ENCODE data around the gene CACNA1C.

The CACNA1C gene

GRCh38 chr12:2052826-2053678, at the start of gene CACNA1C:
Gene CACNA1C, plus strand, starts transcription at chr12:2052987. Its CDS starts 576 bp downstream, at chr12:2053563.
- FAIRE-seq (no peak), DNase-seq (ENCODE audit: insufficient read length, low spot score) (peak; percentile 51)

GRCh38 chr12:2003676-2004112, 49.1 kb upstream of the CACNA1C start:
- DNase-seq (ENCODE audit: insufficient read length, low spot score) (no peak), FAIRE-seq (peak; percentile 33)

- DNase-seq (ENCODE audit: insufficient read length, low spot score) = peak; percentile 78
- FAIRE-seq = peak; percentile 99
These were observed 48.5 kb upstream of the CACNA1C start, which contains the start of gene DCP1B for GRCh38 chr12:2004113-2004929. Gene DCP1B, minus strand, starts transcription at chr12:2004457. Its CDS starts 26 bp downstream, at chr12:2004431.

GRCh38 chr12:2008677-2009076, 44.1 kb upstream of the CACNA1C start:
- FAIRE-seq (no peak), DNase-seq (ENCODE audit: insufficient read length, low spot score) (no peak)

- no peak for DNase-seq (ENCODE audit: insufficient read length, low spot score)
- no peak for FAIRE-seq
These were observed 43.2 kb upstream of the CACNA1C start for GRCh38 chr12:2009623-2010022.

GRCh38 chr12:2011643-2012607, 40.9 kb upstream of the CACNA1C start:
- no peak for DNase-seq (ENCODE audit: insufficient read length, low spot score)
- no peak for FAIRE-seq

GRCh38 chr12:2013086-2013485, 39.7 kb upstream of the CACNA1C start:
- FAIRE-seq = no peak
- no peak for DNase-seq (ENCODE audit: insufficient read length, low spot score)

GRCh38 chr12:2013527-2014223, 39.1 kb upstream of the CACNA1C start:
- FAIRE-seq (no peak), DNase-seq (ENCODE audit: insufficient read length, low spot score) (no peak)

GRCh38 chr12:2014231-2014630, 38.6 kb upstream of the CACNA1C start:
- DNase-seq (ENCODE audit: insufficient read length, low spot score) = no peak
- no peak for FAIRE-seq

GRCh38 chr12:2016862-2017545, 35.8 kb upstream of the CACNA1C start:
- FAIRE-seq = no peak

GRCh38 chr12:2017546-2018337, 35.0 kb upstream of the CACNA1C start:
- FAIRE-seq (no peak), DNase-seq (ENCODE audit: insufficient read length, low spot score) (no peak)

More at GRCh38 chr12:2016862-2017545, 35.8 kb upstream of the CACNA1C start:
- no peak for DNase-seq (ENCODE audit: insufficient read length, low spot score)

GRCh38 chr12:2018391-2018790, 34.4 kb upstream of the CACNA1C start:
- FAIRE-seq (no peak), DNase-seq (ENCODE audit: insufficient read length, low spot score) (no peak)

- FAIRE-seq = no peak
These were observed 33.7 kb upstream of the CACNA1C start for GRCh38 chr12:2019126-2019525.

GRCh38 chr12:2020511-2020910, 32.3 kb upstream of the CACNA1C start:
- no peak for FAIRE-seq

More at GRCh38 chr12:2019126-2019525, 33.7 kb upstream of the CACNA1C start:
- DNase-seq (ENCODE audit: insufficient read length, low spot score) = no peak

GRCh38 chr12:2023365-2023764, 29.4 kb upstream of the CACNA1C start:
- FAIRE-seq (no peak), DNase-seq (ENCODE audit: insufficient read length, low spot score) (no peak)

More at GRCh38 chr12:2020511-2020910, 32.3 kb upstream of the CACNA1C start:
- DNase-seq (ENCODE audit: insufficient read length, low spot score) = no peak

GRCh38 chr12:2027351-2027750, 25.4 kb upstream of the CACNA1C start:
- no peak for FAIRE-seq
- no peak for DNase-seq (ENCODE audit: insufficient read length, low spot score)

GRCh38 chr12:2029851-2030250, 22.9 kb upstream of the CACNA1C start:
- DNase-seq (ENCODE audit: insufficient read length, low spot score) (no peak), FAIRE-seq (no peak)

- FAIRE-seq = no peak
These were observed 20.3 kb upstream of the CACNA1C start for GRCh38 chr12:2032506-2032905.

More at GRCh38 chr12:2032506-2032905, 20.3 kb upstream of the CACNA1C start:
- no peak for DNase-seq (ENCODE audit: insufficient read length, low spot score)
